Mucosa of stomach (tissue), 1 donor: ENCODE measurements around the gene GNPAT.

ENCODE experiments used
- H3K27me3 ChIP-seq: one replicate; pipeline ENCODE4 v1.7.0; 2013; ENCODE audit warnings: mild to moderate bottlenecking, low read length; ENCODE audit not compliant: control insufficient read depth, insufficient read depth
- H3K36me3 ChIP-seq: one replicate; pipeline ENCODE4 v1.7.0; 2013; ENCODE audit warnings: low read length; ENCODE audit not compliant: control insufficient read depth, insufficient read depth
- H3K4me1 ChIP-seq: one replicate; pipeline ENCODE4 v1.7.0; 2013; ENCODE audit warnings: mild to moderate bottlenecking, low read length; ENCODE audit not compliant: control insufficient read depth, insufficient read depth
- H3K4me3 ChIP-seq: one replicate; pipeline ENCODE4 v1.7.0; 2013; ENCODE audit warnings: low read length
- H3K9ac ChIP-seq: one replicate; pipeline ENCODE4 v1.7.0; 2013; ENCODE audit warnings: mild to moderate bottlenecking, low read length, moderate library complexity
- H3K9me3 ChIP-seq: one replicate; pipeline ENCODE4 v1.7.0; 2013; ENCODE audit warnings: mild to moderate bottlenecking, low read length, moderate library complexity; ENCODE audit not compliant: control insufficient read depth
- donor health status: Pancreatic carcinoma.

The GNPAT gene

GRCh38 chr1:231313661-231314060 is 72.6 kb downstream of the GNPAT start:
- Histone ChIP-seq H3K9me3 (no peaks in the 10 kb centered on the region), H3K4me1 (no peaks in the 10 kb centered on the region), H3K9ac (no peak overlapping the region), H3K4me3 (no peak overlapping the region), H3K27me3 (no peaks in the 10 kb centered on the region), H3K36me3 (no peaks in the 10 kb centered on the region)

GRCh38 chr1:231315887-231316286 is 74.9 kb downstream of the GNPAT start:
- H3K27me3 ChIP-seq, result no peaks in the 10 kb centered on the region
- no peaks in the 10 kb centered on the region for H3K9me3 ChIP-seq
- H3K4me1 ChIP-seq, result no peaks in the 10 kb centered on the region
- H3K4me3 ChIP-seq, result no peak overlapping the region
- no peak overlapping the region for H3K9ac ChIP-seq
- H3K36me3 ChIP-seq, result no peaks in the 10 kb centered on the region

GRCh38 chr1:231317306-231318014 is 76.4 kb downstream of the GNPAT start:
- H3K4me3 ChIP-seq, result no peak overlapping the region
- H3K27me3 ChIP-seq, result no peaks in the 10 kb centered on the region
- H3K36me3 ChIP-seq, result no peaks in the 10 kb centered on the region
- H3K9me3 ChIP-seq, result no peaks in the 10 kb centered on the region
- no peak overlapping the region for H3K9ac ChIP-seq
- H3K4me1 ChIP-seq, result no peaks in the 10 kb centered on the region

DNA sequence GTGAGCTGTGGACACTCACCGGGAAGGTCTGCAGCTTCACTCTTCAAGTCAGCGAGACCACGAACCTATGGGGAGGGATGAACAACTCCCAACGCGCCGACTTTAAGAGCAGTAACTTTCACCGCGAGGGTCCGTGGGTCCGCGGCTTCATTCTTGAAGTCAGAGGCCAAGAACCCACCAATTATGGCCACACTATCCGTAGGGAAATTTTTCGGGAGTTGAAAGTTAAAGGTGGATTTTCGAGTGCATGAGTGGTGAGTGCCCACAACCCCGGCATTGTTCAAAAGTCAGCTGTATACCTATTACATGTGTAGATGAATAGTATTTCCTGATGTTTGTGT is 77.0 kb downstream of the GNPAT start:
- H3K4me3 ChIP-seq, result no peak overlapping the region
- H3K4me1 ChIP-seq, result no peaks in the 10 kb centered on the region
- no peaks in the 10 kb centered on the region for H3K9me3 ChIP-seq
- H3K27me3 ChIP-seq, result no peaks in the 10 kb centered on the region
- no peak overlapping the region for H3K9ac ChIP-seq
- H3K36me3 ChIP-seq, result no peaks in the 10 kb centered on the region

GRCh38 chr1:231318568-231318967 is 77.6 kb downstream of the GNPAT start:
- no peaks in the 10 kb centered on the region for H3K4me1 ChIP-seq
- no peaks in the 10 kb centered on the region for H3K27me3 ChIP-seq
- no peaks in the 10 kb centered on the region for H3K36me3 ChIP-seq
- no peak overlapping the region for H3K9ac ChIP-seq
- no peak overlapping the region for H3K4me3 ChIP-seq
- no peaks in the 10 kb centered on the region for H3K9me3 ChIP-seq

DNA sequence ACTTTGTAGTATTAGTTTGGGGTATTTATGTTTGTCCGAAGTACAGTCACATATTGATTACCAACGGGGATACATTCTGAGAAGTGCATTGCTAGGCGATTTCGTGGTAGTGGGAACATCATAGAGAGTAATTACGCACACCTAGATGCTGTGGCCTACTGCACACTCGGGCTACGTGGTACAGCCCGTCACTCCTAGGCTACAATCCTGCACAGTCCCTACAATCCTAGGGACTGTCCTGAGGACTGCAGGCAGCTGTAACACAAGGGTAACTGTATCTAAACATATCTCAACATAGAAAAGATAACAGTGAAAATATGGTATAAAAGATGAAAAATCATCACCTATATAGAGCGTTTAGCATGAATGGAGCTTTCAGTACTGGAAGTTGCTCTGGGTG is 78.1 kb downstream of the GNPAT start:
- Histone ChIP-seq H3K9ac (no peak overlapping the region), H3K36me3 (no peaks in the 10 kb centered on the region), H3K4me1 (no peaks in the 10 kb centered on the region), H3K9me3 (no peaks in the 10 kb centered on the region), H3K27me3 (no peaks in the 10 kb centered on the region), H3K4me3 (no peak overlapping the region)

GRCh38 chr1:231322880-231323530 is 82.0 kb downstream of the GNPAT start:
- H3K27me3 ChIP-seq, result no peaks in the 10 kb centered on the region
- no peak overlapping the region for H3K4me3 ChIP-seq
- H3K36me3 ChIP-seq, result no peaks in the 10 kb centered on the region
- H3K9ac ChIP-seq, result no peak overlapping the region
- H3K9me3 ChIP-seq, result no peaks in the 10 kb centered on the region
- H3K4me1 ChIP-seq, result no peaks in the 10 kb centered on the region

DNA sequence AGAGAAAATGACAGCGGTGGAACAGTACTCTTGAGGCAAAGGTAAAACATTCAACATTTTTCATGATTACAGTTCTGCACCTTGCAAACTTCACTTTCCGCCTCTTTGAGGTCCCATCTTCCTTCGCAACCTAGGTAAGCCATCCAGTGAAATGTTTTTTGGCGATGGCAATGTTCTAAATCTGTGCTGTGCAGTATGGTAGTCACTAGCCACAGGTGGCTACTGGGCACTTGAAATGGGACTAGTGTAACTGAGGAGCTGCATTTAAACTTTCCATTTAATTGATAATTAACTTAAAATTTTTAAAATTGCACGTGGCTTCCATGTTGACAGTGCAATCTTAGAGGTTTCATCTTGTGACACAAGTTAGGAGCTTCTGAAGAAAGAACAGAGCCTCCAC is 83.6 kb downstream of the GNPAT start:
- Histone ChIP-seq H3K36me3 (no peaks in the 10 kb centered on the region), H3K27me3 (no peaks in the 10 kb centered on the region), H3K4me3 (no peak overlapping the region), H3K9me3 (no peaks in the 10 kb centered on the region), H3K9ac (no peak overlapping the region), H3K4me1 (no peaks in the 10 kb centered on the region)

GRCh38 chr1:231326248-231326647 is 85.2 kb downstream of the GNPAT start:
- Histone ChIP-seq H3K36me3 (no peaks in the 10 kb centered on the region), H3K4me1 (no peaks in the 10 kb centered on the region), H3K4me3 (no peak overlapping the region), H3K9ac (no peak overlapping the region), H3K9me3 (no peaks in the 10 kb centered on the region), H3K27me3 (no peaks in the 10 kb centered on the region)
